Medulla oblongata (tissue), 1 donor: Measurements from ENCODE around the gene PI4K2A.
A peak's percentile ranks its signal among the peaks of the same experiment; 100 is the strongest.

Source experiments
- DNase-seq: peaks from one replicate; pipeline ENCODE4 v3.0.0-alpha.2; 2015; ENCODE audit errors: extremely low spot score

The PI4K2A gene

GRCh38 chr10:97640174-97640867, at the start of gene PI4K2A:
Gene PI4K2A, plus strand, starts transcription at chr10:97640671. Its CDS starts 72 bp downstream, at chr10:97640743.
- peak; percentile 99 for DNase-seq

- no peak for DNase-seq
Measured at GRCh38 chr10:97590748-97591495, 49.5 kb upstream of the PI4K2A start.

DNA sequence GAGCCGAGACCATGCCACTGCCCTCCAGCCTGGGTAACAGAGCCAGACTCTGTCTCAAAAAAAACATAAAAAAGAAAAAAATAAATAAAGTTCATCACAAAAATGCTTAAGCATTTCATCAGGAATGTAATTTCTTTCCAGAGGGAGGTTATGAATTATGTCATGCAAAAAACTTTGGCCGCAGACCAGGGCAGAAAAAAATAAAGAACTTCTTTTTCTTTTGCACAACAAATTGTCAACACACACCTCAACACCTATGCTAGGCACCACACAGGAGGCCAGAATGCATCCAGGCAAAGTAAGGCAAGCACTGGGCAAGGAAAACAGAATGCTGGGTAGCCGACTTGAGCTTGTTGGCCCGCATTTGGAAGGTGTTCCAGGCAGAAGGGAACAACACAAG, 47.0 kb upstream of the PI4K2A start:
- no peak for DNase-seq

DNA sequence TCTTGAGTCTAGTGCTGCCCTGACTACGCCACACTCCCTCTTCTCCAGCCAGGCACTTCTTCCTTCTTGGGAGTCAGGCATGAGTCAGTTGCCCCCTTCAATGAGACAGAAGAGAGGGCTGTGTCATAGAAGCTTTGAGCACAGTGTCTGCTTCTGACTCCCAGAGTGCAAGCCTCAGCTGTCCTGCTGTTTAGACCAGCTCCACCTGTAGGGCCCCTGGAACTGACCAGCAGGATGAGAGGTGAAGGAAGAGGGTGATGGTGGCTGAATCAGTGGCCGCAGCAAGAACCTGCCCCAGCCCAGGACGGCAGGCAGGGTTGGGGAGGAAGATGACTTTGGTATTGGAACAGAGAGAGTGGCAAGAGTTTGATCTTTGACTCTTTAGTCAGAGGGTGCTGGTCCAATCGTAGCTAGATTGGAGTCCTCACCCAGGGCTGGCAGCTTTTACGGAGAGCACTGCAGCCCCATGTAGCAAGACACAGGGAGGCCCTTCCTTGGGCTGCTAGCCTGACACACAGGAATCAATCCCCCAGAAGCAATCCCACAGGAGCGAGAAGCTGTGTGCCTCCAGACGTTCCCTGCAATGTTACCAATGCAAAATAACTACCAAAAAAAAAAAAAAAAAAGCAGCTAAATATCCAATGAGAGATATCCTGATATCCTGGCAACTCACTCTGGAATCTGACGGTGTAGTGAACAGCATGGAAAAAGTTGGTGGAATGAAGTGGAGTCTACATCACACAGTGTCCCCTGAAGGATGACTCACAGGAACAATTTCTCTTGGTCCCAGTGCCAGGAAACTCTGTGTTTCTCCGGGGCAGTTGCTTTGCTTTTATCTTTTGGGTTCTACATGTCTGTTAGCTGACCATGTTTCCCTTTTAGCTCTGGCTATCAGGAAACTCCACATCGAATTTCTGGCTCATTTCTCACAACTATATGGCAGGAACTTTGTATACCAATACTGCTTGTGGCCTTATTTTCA, 44.1 kb upstream of the PI4K2A start:
- DNase-seq, result no peak

GRCh38 chr10:97597778-97598177, 42.7 kb upstream of the PI4K2A start:
- DNase-seq, result no peak

GRCh38 chr10:97598407-97599271, 41.8 kb upstream of the PI4K2A start:
- no peak for DNase-seq

DNA sequence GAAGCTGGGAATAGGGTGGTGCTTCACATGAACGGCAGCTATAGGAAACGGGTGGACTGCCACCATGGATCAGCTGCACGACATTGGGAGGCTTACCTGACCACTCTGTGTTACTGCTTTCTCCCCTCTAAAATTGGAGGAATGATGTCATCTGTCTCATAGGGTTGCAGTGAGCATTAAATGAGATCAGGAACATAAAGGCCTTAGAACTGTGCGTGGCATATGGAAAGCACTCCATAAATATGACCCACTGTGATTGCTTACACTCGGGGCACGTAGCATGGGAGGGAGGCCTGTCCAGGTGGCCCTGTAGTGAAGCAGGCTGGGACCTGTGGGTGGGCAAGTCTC, 41.2 kb upstream of the PI4K2A start:
- DNase-seq, result no peak

- DNase-seq, result no peak
Measured at GRCh38 chr10:97600616-97601015, 39.9 kb upstream of the PI4K2A start.

- peak; percentile 72 for DNase-seq
Measured at GRCh38 chr10:97601268-97602215, 38.9 kb upstream of the PI4K2A start.

DNA sequence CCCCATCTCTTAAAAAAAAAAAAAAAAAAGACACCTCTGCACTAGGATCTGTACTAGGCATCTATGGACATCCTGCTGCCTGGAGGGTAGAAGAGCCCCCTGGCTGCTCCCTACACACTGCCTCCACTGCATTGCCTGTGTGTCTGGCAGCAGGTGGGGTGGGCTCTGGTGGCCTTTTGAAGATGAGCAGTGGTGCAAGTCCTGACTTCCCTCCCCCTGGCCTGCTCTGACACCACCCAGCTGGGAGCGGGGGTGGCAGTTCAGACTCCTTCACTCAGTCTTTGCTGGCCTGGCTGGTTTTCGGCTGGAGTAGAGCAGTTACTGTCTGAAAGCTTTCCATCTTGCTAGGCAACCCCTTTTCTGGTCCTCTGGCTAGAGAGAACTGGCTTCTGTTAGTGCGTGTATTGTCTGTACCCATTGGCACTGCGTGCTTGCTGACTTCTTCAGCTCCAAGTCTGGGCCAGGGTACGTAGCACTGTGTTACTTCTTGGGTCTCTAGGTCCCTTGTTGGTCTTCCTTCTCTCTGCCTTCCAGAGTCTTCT, 33.3 kb upstream of the PI4K2A start:
- DNase-seq, result peak; percentile 87

GRCh38 chr10:97608991-97609561, 31.4 kb upstream of the PI4K2A start:
- DNase-seq, result no peak

DNA sequence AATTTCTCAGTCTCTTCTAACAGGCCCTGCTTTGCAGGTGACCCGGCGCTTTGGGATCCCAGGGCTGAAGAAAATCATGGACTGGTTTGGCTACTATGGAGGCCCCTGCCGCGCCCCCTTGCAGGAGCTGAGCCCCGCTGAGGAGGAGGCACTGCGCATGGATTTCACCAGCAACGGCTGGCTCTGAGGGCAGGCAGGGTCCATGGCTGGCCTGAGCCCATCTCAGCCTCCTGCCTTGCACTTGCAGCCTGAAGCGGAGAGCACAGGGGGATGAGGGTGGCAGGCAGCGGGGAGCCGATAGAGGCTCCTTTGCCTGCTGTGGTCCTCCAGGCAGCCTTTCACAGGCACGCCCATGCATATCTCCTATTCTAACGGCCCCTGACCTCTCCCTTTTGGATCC, 29.0 kb upstream of the PI4K2A start:
- DNase-seq, result no peak

- DNase-seq, result peak; percentile 48
Measured at GRCh38 chr10:97612386-97612785, 28.1 kb upstream of the PI4K2A start.

DNA sequence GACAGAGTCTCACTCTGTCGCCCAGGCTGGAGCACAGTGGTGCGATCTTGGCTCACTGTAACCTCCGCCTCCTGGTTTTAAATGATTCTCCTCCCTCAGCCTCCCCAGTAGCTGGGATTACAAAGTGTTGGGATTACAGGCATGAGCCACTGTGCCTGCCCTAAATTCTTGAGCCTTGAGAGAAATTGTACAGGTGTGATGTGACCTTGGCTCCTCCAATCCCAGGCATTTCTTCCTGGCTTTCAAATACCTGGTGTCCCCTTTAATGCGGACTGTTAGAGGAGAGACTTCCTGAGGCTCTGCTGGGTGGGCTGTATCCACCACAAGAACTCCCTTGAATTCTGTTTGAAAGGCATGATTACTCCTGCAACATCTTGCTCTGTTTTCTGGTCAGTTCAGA, 22.2 kb upstream of the PI4K2A start:
- DNase-seq, result no peak

GRCh38 chr10:97618733-97619132, 21.7 kb upstream of the PI4K2A start:
- no peak for DNase-seq

DNA sequence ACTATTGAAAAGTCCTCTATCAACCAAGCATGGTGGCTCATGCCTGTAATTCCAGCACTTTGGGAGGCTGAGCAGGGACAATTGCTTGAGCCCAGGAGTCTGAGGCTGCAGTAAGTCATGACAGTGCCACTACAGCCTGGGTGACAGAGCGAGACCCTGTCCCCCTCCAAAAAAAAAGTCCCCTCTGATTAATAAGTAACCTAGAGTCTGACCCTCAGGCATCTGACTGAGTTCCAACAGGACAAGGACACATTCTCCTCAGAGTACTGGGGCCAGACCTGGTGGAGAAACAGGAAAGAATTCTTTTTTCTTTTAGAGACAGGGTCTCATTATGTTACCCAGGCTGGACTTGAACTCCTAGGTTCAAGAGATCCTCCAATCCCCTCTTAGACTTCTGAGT, 17.2 kb upstream of the PI4K2A start:
- DNase-seq, result no peak

- no peak for DNase-seq
Measured at GRCh38 chr10:97627731-97628130, 12.7 kb upstream of the PI4K2A start.

- DNase-seq, result no peak
Measured at GRCh38 chr10:97628228-97628627, 12.2 kb upstream of the PI4K2A start.

DNA sequence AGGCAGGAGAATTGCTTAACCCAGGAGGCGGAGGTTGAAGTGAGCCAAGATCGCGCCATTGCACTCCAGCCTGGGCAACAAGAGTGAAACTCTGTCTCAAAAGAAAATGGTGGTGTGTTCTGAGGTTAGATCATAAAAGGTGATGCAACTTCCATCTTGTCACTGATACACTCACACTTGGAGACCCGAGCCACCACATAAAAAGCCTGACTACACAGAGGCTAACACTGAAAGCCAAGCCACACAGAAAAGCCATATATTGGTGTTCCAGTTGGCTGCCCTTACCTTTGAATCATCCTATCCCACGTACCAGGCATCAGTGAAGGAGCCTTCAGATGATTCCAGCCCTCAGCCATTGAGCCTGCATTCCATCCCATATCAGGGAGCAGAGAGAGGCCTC, 11.2 kb upstream of the PI4K2A start:
- DNase-seq, result no peak

GRCh38 chr10:97631098-97631497, 9.4 kb upstream of the PI4K2A start:
- DNase-seq, result no peak
